Uterus (tissue), 4 donors: ENCODE data around the gene PLXNA4. TPM values are rescaled to one million over a fixed set of nuclear protein-coding genes. Genes with fewer than 3 reads are reported as not detected.

Source experiments
- DNase-seq, 2 donors: peaks; one replicate each; pipeline ENCODE4 v3.0.0-alpha.2; 2019 to 2020
- H3K27ac ChIP-seq, 2 donors: fragments of 200-600 bp; sonication (generic); 1 replicate in 1 of 2; 2 replicates in 1 of 2; pipeline ENCODE4 v1.5.1; 2016 to 2018
- H3K27me3 ChIP-seq, 2 donors: fragments of 200-600 bp; sonication (generic); one replicate each; pipeline ENCODE4 v1.5.1; 2018 to 2019; ENCODE audit warnings: control low read depth in 1 of 2
- H3K36me3 ChIP-seq, 2 donors: fragments of 200-600 bp; sonication (generic); one replicate each; pipeline ENCODE4 v1.5.1; 2019; ENCODE audit warnings: control low read depth in 1 of 2
- H3K4me1 ChIP-seq, 2 donors: fragments of 200-600 bp; sonication (generic); one replicate each; pipeline ENCODE4 v1.5.1; 2018 to 2019; ENCODE audit warnings: control low read depth in 1 of 2
- H3K4me3 ChIP-seq, 2 donors: fragments of 200-600 bp; sonication (generic); 1 replicate in 1 of 2; 2 replicates in 1 of 2; pipeline ENCODE4 v1.5.1; 2018 to 2019; ENCODE audit warnings: mild to moderate bottlenecking in 1 of 2
- H3K9me3 ChIP-seq, 2 donors: fragments of 200-600 bp; sonication (generic); one replicate each; pipeline ENCODE4 v1.5.1; 2019; ENCODE audit warnings: control low read depth in 1 of 2
- CTCF ChIP-seq, 4 experiments: fragments of 200-600 bp in 2 of 4; fragments of 450-650 bp in 2 of 4; sonication (generic) in 2 of 4; IDR thresholded peaks; one replicate each; pipeline ENCODE4 v1.5.1; 2016 to 2019; ENCODE audit warnings: antibody characterized with exemption in 4 of 4, mild to moderate bottlenecking in 2 of 4, moderate library complexity in 1 of 4
- POLR2A ChIP-seq, 2 donors: fragments of 450-650 bp; IDR thresholded peaks; one replicate each; pipeline ENCODE4 v1.6.1; 2016; ENCODE audit warnings: antibody characterized with exemption in 2 of 2, mild to moderate bottlenecking in 1 of 2, moderate library complexity in 1 of 2
- intact Hi-C: fragments of 100-400 bp; cut with DNase I; formaldehyde crosslinking; loops from one replicate; pipeline ENCODE4 v1.15.1; 2023; ENCODE audit warnings: low total_unique reads
- total RNA-seq, 4 donors: library from RNA; depleted of rRNA in 3 of 4; stranded (reverse); fragments of >200 nt in 3 of 4; gene quantifications; one replicate each; pipeline versions ENCODE4 v1.1.0 to v1.2.4, GENCODE V29; 2014 to 2023
- donor health status: DM: yes; HTN: yes; CAD: no.

The PLXNA4 gene
- total RNA-seq, 4 donors from 2014 or later = 4.1 to 16.5 (median 7.7) TPM

GRCh38 chr7:132609906-132610520, 33.7 kb upstream of the PLXNA4 start:
- H3K9me3 ChIP-seq = no peaks in the 10 kb centered on the region
- no peak overlapping the region for H3K27ac ChIP-seq
- no peak for TF ChIP-seq POLR2A (IDR thresholded peaks at IDR 0.05)
- no peak for TF ChIP-seq CTCF (IDR thresholded peaks at IDR 0.05)
- H3K27me3 ChIP-seq = no peaks in the 10 kb centered on the region
- no peak overlapping the region for H3K4me3 ChIP-seq
- H3K4me1 ChIP-seq = peaks cover 0 to under 1% of the 10 kb centered on the region in 2 donors
- no peaks in the 10 kb centered on the region for H3K36me3 ChIP-seq
- intact Hi-C loops = no loop called here
- no peak for DNase-seq

- TF ChIP-seq POLR2A (IDR thresholded peaks at IDR 0.05) (no peak), CTCF (IDR thresholded peaks at IDR 0.05) (no peak)
- DNase-seq = no peak
- Histone ChIP-seq H3K4me1 (no peaks in the 10 kb centered on the region), H3K9me3 (no peaks in the 10 kb centered on the region), H3K27ac (no peak overlapping the region), H3K27me3 (no peaks in the 10 kb centered on the region), H3K36me3 (no peaks in the 10 kb centered on the region), H3K4me3 (no peak overlapping the region)
- intact Hi-C loops = no loop called here
Observed at GRCh38 chr7:132609222-132609621, 33.0 kb upstream of the PLXNA4 start.

- H3K27me3 ChIP-seq = no peaks in the 10 kb centered on the region
- intact Hi-C loops = no loop called here
- H3K36me3 ChIP-seq = no peaks in the 10 kb centered on the region
- H3K9me3 ChIP-seq = no peaks in the 10 kb centered on the region
- TF ChIP-seq CTCF (IDR thresholded peaks at IDR 0.05) (no peak), POLR2A (IDR thresholded peaks at IDR 0.05) (no peak)
- no peaks in the 10 kb centered on the region for H3K4me1 ChIP-seq
- DNase-seq = no peak
- no peak overlapping the region for H3K27ac ChIP-seq
- no peak overlapping the region for H3K4me3 ChIP-seq
Observed at GRCh38 chr7:132608523-132608922, 32.3 kb upstream of the PLXNA4 start.

- intact Hi-C loops = no loop called here
- no peaks in the 10 kb centered on the region for H3K4me1 ChIP-seq
- no peak overlapping the region for H3K27ac ChIP-seq
- no peaks in the 10 kb centered on the region for H3K36me3 ChIP-seq
- DNase-seq = no peak
- H3K4me3 ChIP-seq = no peak overlapping the region
- no peak for TF ChIP-seq CTCF (IDR thresholded peaks at IDR 0.05)
- no peak for TF ChIP-seq POLR2A (IDR thresholded peaks at IDR 0.05)
- H3K9me3 ChIP-seq = no peaks in the 10 kb centered on the region
- no peaks in the 10 kb centered on the region for H3K27me3 ChIP-seq
Observed at GRCh38 chr7:132607656-132608055, 31.4 kb upstream of the PLXNA4 start.

- H3K9me3 ChIP-seq = no peaks in the 10 kb centered on the region
- intact Hi-C loops = no loop called here
- DNase-seq = no peak
Observed at GRCh38 chr7:132604121-132604520, 27.9 kb upstream of the PLXNA4 start.

More at GRCh38 chr7:132604121-132604520, 27.9 kb upstream of the PLXNA4 start:
- no peaks in the 10 kb centered on the region for H3K36me3 ChIP-seq
- no peak overlapping the region for H3K27ac ChIP-seq
- no peaks in the 10 kb centered on the region for H3K4me1 ChIP-seq
- TF ChIP-seq POLR2A (IDR thresholded peaks at IDR 0.05) (no peak), CTCF (IDR thresholded peaks at IDR 0.05) (no peak)
- H3K27me3 ChIP-seq = no peaks in the 10 kb centered on the region
- H3K4me3 ChIP-seq = no peak overlapping the region
